ENCODE data around the gene GCN1. TPM values are rescaled to one million over a fixed set of nuclear protein-coding genes. Genes with fewer than 3 reads are reported as not detected.

The GCN1 gene
- total and polyA plus RNA-seq, 2 experiments from 2014 or later: 28.2 to 197 TPM

DNA sequence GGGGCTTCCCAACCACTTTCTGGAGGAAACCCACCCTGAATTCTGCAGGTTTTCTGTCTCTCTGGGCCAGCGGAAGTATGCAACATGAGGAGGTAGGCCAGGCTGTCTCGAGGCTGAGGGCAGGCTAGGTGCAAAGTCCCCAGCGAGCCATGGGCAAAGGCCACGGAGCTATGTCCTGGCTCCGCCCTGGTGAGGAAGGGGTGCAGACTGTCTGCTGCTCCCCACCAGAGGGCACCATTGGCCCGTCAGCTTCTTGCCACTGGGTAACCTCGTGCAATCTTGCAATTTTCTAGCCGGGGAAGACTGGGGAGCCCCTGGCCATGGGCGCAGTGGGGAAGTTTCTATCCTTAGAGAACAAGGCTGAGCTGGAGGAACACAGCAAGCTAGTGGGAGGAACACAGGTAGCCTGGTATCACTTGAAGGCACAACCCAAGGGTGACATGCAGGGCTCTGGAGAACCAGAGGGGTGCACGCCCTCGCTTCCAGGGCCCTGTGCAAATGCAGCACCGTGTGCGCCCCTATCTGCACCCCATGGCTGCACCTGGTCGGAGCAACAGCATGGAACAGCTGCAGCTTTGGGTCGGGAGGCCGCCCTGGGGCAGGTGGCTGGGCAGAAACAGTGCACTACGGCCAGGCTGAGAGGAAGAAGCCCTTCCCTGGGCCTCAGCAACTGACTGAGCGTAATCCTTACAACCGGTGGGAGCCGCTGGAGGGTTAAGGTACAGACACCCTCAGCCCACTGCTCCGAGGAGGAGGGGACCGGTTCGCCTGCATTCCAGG is 34.0 kb upstream of the GCN1 start:
- DNase-seq (ENCODE audit: low spot score): peak; percentile 94
- WGBS (ENCODE audit: low lambda C conversion rate, missing lambda C conversion rate): 15% methylated on average over 23 of the region's 23 CpGs
- no peak overlapping the region for H3K4me3 ChIP-seq
- H4K20me1 ChIP-seq (ENCODE audit: insufficient read depth, poor library complexity, severe bottlenecking): no peaks in the 10 kb centered on the region
- H3K27ac ChIP-seq: peak overlapping the region; percentile 99
- H3K4me2 ChIP-seq: peak overlapping the region; percentile 80
- H3K9me2 ChIP-seq (replicated peaks; ENCODE audit: insufficient read depth): no peaks in the 10 kb centered on the region
- peaks cover 51% of the 10 kb centered on the region for H3K79me2 ChIP-seq
- no peaks in the 10 kb centered on the region for H3K36me3 ChIP-seq (replicated peaks; ENCODE audit: insufficient read depth, low read depth)
- TF ChIP-seq EZH2phosphoT487 (IDR thresholded peaks at IDR 0.05; ENCODE audit: low read depth, severe bottlenecking, unreplicated experiment) (no peak), EZH2 (IDR thresholded peaks at IDR 0.05; ENCODE audit: borderline replicate concordance) (no peak)
- TF ChIP-seq, protein P1, sequence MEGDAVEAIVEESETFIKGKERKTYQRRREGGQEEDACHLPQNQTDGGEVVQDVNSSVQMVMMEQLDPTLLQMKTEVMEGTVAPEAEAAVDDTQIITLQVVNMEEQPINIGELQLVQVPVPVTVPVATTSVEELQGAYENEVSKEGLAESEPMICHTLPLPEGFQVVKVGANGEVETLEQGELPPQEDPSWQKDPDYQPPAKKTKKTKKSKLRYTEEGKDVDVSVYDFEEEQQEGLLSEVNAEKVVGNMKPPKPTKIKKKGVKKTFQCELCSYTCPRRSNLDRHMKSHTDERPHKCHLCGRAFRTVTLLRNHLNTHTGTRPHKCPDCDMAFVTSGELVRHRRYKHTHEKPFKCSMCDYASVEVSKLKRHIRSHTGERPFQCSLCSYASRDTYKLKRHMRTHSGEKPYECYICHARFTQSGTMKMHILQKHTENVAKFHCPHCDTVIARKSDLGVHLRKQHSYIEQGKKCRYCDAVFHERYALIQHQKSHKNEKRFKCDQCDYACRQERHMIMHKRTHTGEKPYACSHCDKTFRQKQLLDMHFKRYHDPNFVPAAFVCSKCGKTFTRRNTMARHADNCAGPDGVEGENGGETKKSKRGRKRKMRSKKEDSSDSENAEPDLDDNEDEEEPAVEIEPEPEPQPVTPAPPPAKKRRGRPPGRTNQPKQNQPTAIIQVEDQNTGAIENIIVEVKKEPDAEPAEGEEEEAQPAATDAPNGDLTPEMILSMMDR (IDR thresholded peaks at IDR 0.05; ENCODE audit: poor library complexity): peak; percentile 90
- H3K27me3 ChIP-seq: no peaks in the 10 kb centered on the region
- peaks cover 97% of the 10 kb centered on the region for H3K4me1 ChIP-seq (ENCODE audit: insufficient read depth)
- no peaks in the 10 kb centered on the region for H3K9me3 ChIP-seq (ENCODE audit: low read depth)
- no peak overlapping the region for H2AFZ ChIP-seq

DNA sequence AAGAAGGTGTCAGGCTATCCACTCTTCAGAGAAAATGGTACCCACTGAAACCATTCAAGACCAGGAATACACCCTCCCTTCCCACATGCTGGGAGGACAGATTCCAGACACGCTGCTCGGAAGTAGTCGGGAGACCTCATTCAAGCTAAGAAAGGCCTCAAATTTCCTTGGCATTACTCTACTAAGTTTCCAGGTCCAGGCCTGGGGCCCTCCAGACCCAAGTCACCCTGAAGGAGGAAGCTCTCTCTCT is 33.5 kb upstream of the GCN1 start:
- TF ChIP-seq, protein P1 (IDR thresholded peaks at IDR 0.05; ENCODE audit: poor library complexity): no peak
- Histone ChIP-seq H3K79me2 (peaks cover 46% of the 10 kb centered on the region), H3K4me2 (peak overlapping the region; percentile 68), H3K9me2 (replicated peaks; ENCODE audit: insufficient read depth) (no peaks in the 10 kb centered on the region), H3K4me3 (no peak overlapping the region), H3K27me3 (no peaks in the 10 kb centered on the region), H3K4me1 (ENCODE audit: insufficient read depth) (peaks cover 92% of the 10 kb centered on the region), H3K9me3 (ENCODE audit: low read depth) (no peaks in the 10 kb centered on the region), H3K36me3 (replicated peaks; ENCODE audit: insufficient read depth, low read depth) (no peaks in the 10 kb centered on the region), H4K20me1 (ENCODE audit: insufficient read depth, poor library complexity, severe bottlenecking) (no peaks in the 10 kb centered on the region), H3K27ac (peak overlapping the region; percentile 99), H2AFZ (no peak overlapping the region)
- no peak for DNase-seq (ENCODE audit: low spot score)
- 22% methylated on average over 3 of the region's 3 CpGs for WGBS (ENCODE audit: low lambda C conversion rate, missing lambda C conversion rate)

DNA sequence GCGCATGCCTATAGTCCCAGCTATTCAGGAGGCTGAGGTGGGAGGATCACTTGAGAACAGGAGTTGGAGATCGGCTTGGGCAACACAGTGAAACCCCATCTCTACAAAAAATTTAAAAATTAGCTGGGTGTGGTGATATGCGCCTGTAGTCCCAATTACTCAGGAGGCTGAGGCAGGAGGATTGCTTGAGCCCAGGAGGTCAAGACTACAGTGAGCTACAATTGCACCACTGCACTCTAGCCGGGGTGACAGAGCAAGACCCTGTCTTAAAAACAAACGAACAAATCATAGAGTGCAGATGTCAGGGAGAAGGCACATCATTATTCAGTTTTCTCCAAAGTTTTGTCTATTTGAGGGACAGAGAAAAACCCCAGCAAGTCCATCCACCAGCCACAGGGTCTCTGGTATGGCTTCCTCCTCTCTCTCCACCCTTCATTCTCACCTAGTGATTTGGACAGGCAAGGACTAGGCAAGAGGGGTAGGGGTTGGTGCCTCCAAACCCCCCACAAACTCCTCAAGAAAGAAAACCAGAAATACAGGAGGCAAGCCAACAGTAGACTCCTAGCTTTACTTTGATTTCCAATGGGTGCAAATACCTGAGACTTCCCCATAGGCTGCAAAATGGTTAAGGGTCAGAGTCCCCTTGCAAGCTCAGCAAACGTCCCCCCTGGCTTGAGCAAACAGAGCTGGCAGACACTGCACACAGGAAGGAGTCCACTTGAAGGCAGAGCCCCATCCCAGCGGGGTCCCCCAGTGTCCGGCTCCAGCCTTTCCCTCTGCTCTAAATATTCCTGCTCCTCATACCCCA is 32.9 kb upstream of the GCN1 start:
- Histone ChIP-seq H3K9me2 (replicated peaks; ENCODE audit: insufficient read depth) (no peaks in the 10 kb centered on the region), H3K4me2 (peak overlapping the region; percentile 68), H3K4me3 (no peak overlapping the region), H3K36me3 (replicated peaks; ENCODE audit: insufficient read depth, low read depth) (no peaks in the 10 kb centered on the region), H3K79me2 (peaks cover 44% of the 10 kb centered on the region), H2AFZ (no peak overlapping the region), H3K9me3 (ENCODE audit: low read depth) (no peaks in the 10 kb centered on the region), H3K27me3 (no peaks in the 10 kb centered on the region), H4K20me1 (ENCODE audit: insufficient read depth, poor library complexity, severe bottlenecking) (no peaks in the 10 kb centered on the region), H3K4me1 (ENCODE audit: insufficient read depth) (peaks cover 87% of the 10 kb centered on the region), H3K27ac (peak overlapping the region; percentile 99)
- no peak for TF ChIP-seq EZH2phosphoT487 (IDR thresholded peaks at IDR 0.05; ENCODE audit: low read depth, severe bottlenecking, unreplicated experiment)
- no peak for TF ChIP-seq EZH2 (IDR thresholded peaks at IDR 0.05; ENCODE audit: borderline replicate concordance)
- TF ChIP-seq, protein P1 (IDR thresholded peaks at IDR 0.05; ENCODE audit: poor library complexity): no peak
- WGBS (ENCODE audit: low lambda C conversion rate, missing lambda C conversion rate): 72% methylated on average over 8 of the region's 8 CpGs
- DNase-seq (ENCODE audit: low spot score): peak; percentile 54
